K562 (cell line): ENCODE data around the gene ZSCAN12. TPM values are rescaled to one million over a fixed set of nuclear protein-coding genes. Genes with fewer than 3 reads are reported as not detected.

Source experiments
- CBX1 ChIP-seq: sonication (generic); IDR thresholded peaks from 2 replicates; pipeline ENCODE4 v1.6.1; 2016; ENCODE audit warnings: antibody characterized with exemption, low read depth, mild to moderate bottlenecking
- GMEB1 ChIP-seq: fragments of 250-450 bp; sonication (Bioruptor Pico); IDR thresholded peaks from 2 replicates; pipeline ENCODE4 v1.4.0; 2020; ENCODE audit warnings: mild to moderate bottlenecking
- GTF3C2 ChIP-seq: IDR thresholded peaks from 3 replicates; pipeline ENCODE4 v1.6.1; 2011; ENCODE audit warnings: borderline replicate concordance, mild to moderate bottlenecking, moderate library complexity; ENCODE audit not compliant: insufficient read length; ENCODE audit errors: extremely low read depth
- KHSRP ChIP-seq: fragments of 450-650 bp; IDR thresholded peaks from 2 replicates; pipeline ENCODE4 v1.6.1; 2017
- NELFE ChIP-seq: IDR thresholded peaks from 2 replicates; pipeline ENCODE4 v1.6.1; 2011; ENCODE audit warnings: mild to moderate bottlenecking; ENCODE audit not compliant: insufficient read depth, insufficient read length
- NFE2L1 ChIP-seq: fragments of 450-650 bp; IDR thresholded peaks from 2 replicates; pipeline ENCODE4 v1.6.1; 2016; ENCODE audit warnings: missing genetic modification characterization, low read depth, mild to moderate bottlenecking, missing compliant biosample characterization, moderate library complexity, borderline replicate concordance
- NFIC ChIP-seq: fragments of 450-650 bp; IDR thresholded peaks from 2 replicates; pipeline ENCODE4 v1.6.1; 2017; ENCODE audit warnings: mild to moderate bottlenecking, inconsistent platforms
- NR1H2 ChIP-seq: sonication (generic); formaldehyde crosslinking; IDR thresholded peaks from 2 replicates; pipeline ENCODE4 v1.4.0; 2020; ENCODE audit warnings: mild to moderate bottlenecking, missing genetic modification reagents
- SNIP1 ChIP-seq: fragments of 450-650 bp; IDR thresholded peaks from 2 replicates; pipeline ENCODE4 v1.7.1; 2017; ENCODE audit warnings: low read depth, mild to moderate bottlenecking
- STAT6 ChIP-seq: sonication (generic); formaldehyde crosslinking; IDR thresholded peaks from 2 replicates; pipeline ENCODE4 v1.8.1; 2023; ENCODE audit warnings: mild to moderate bottlenecking, missing genetic modification reagents
- ZBTB40 ChIP-seq, 2 experiments: fragments of 450-650 bp in 1 of 2; sonication (generic) in 1 of 2; formaldehyde crosslinking in 1 of 2; IDR thresholded peaks; 2 replicates each; pipeline versions ENCODE4 v1.7.1 to v1.9.0; 2016 to 2022; ENCODE audit warnings: inconsistent platforms in 1 of 2, mild to moderate bottlenecking in 1 of 2, missing genetic modification reagents in 1 of 2
- polyA plus RNA-seq, 8 experiments: library from polyadenylated mRNA; depleted of rRNA in 4 of 8; stranded (reverse) in 5 of 8; unstranded in 3 of 8; fragments of >200 nt; fragmentation: Nextera tagmentation in 2 of 8; fragmentation: Illumina TruSeq in 1 of 8; extraction: Ambion mirVana in 2 of 8; extraction: Trizol in 1 of 8; gene quantifications; 2 replicates each; pipeline versions ENCODE4 v1.2.1 to v1.2.3, GENCODE V29; 2011 to 2014; ENCODE audit warnings: inconsistent platforms in 1 of 8, missing spikeins in 1 of 8
- total RNA-seq, 7 experiments: library from RNA; depleted of rRNA in 6 of 7; stranded (reverse); fragments of >200 nt in 6 of 7; fragmentation: Illumina TruSeq in 2 of 7; extraction: Trizol in 2 of 7; gene quantifications; 2 replicates each; pipeline versions ENCODE4 v1.2.1 to v1.2.3, GENCODE V29; 2011 to 2021; ENCODE audit warnings: low replicate concordance in 1 of 7

ZSCAN12 gene
- total and polyA plus RNA-seq, 9 of the 15 experiments (the other 6 are each of a cell fraction or from before 2014, with no cell fraction given), result 2.5 to 19.6 (median 12.5) TPM

- TF ChIP-seq ZBTB40 (IDR thresholded peaks at IDR 0.05), result peak; percentile 28; the same call in 1 of the 2 replicates
- no peak for TF ChIP-seq ZBTB40 (CRISPR knock-in tag; IDR thresholded peaks at IDR 0.05)
- no peak for TF ChIP-seq NR1H2
- no peak for TF ChIP-seq CBX1
- TF ChIP-seq STAT6 (CRISPR knock-in tag), result no peak
- no peak for TF ChIP-seq GTF3C2
- no peak for TF ChIP-seq KHSRP
- TF ChIP-seq SNIP1, result no peak
- TF ChIP-seq GMEB1 (CRISPR knock-in tag), result no peak
- peak; percentile 16; the same call in 1 of the 2 replicates for TF ChIP-seq NFIC
- TF ChIP-seq NELFE, result no peak
- TF ChIP-seq NFE2L1 (tag), result no peak
These were observed 33.6 kb upstream of the ZSCAN12 start (continued) for GRCh38 chr6:28433119-28433518.
